ENCODE measurements around the gene PKNOX2.

PKNOX2 gene

DNA sequence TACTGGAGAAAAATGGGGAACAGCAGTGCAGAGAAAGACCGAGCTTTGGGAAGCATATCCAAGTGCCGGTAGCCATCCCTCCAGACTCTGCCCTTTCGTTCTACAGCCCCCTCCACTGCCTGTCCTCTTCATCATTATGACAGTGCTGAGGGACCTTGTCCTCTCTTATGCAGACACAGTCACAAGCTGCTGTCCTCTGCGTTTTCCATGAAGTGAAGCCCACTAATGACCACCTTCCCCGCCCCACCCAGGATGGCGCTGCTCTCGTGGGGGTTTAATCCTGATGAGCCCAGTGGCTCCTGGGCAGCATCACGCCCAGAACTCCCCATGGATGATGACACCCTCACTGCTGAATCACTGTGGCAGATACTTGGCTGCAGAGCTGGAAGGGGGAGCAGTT lies 157.7 kb downstream of the PKNOX2 start:
- TF ChIP-seq, protein P1, sequence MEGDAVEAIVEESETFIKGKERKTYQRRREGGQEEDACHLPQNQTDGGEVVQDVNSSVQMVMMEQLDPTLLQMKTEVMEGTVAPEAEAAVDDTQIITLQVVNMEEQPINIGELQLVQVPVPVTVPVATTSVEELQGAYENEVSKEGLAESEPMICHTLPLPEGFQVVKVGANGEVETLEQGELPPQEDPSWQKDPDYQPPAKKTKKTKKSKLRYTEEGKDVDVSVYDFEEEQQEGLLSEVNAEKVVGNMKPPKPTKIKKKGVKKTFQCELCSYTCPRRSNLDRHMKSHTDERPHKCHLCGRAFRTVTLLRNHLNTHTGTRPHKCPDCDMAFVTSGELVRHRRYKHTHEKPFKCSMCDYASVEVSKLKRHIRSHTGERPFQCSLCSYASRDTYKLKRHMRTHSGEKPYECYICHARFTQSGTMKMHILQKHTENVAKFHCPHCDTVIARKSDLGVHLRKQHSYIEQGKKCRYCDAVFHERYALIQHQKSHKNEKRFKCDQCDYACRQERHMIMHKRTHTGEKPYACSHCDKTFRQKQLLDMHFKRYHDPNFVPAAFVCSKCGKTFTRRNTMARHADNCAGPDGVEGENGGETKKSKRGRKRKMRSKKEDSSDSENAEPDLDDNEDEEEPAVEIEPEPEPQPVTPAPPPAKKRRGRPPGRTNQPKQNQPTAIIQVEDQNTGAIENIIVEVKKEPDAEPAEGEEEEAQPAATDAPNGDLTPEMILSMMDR (conservative IDR thresholded peaks at IDR 0.05; ENCODE audit: low read depth, low read length): no peak
- H2AFZ ChIP-seq (ENCODE audit: low read depth): no peak overlapping the region
- no peak overlapping the region for H3K9ac ChIP-seq

GRCh38 chr11:125325196-125325595 lies 160.6 kb downstream of the PKNOX2 start:
- no peaks in the 10 kb centered on the region for H4K20me1 ChIP-seq (ENCODE audit: insufficient read depth)
- H3K27ac ChIP-seq: no peak overlapping the region
- H3K4me3 ChIP-seq (IDR thresholded peaks at IDR 0.05; ENCODE audit: insufficient read depth, low read depth, low read length): no peak overlapping the region
- H3K4me2 ChIP-seq: no peak overlapping the region
- no peaks in the 10 kb centered on the region for H3K4me1 ChIP-seq (ENCODE audit: low read depth, poor library complexity, severe bottlenecking)
- H3K27me3 ChIP-seq (ENCODE audit: insufficient read depth, low read depth): no peaks in the 10 kb centered on the region
- H3K9ac ChIP-seq: no peak overlapping the region
- TF ChIP-seq, protein P1 (conservative IDR thresholded peaks at IDR 0.05; ENCODE audit: low read depth, low read length): no peak
- no peaks in the 10 kb centered on the region for H3K79me2 ChIP-seq (ENCODE audit: insufficient read depth, low read depth)
- H3K36me3 ChIP-seq (ENCODE audit: insufficient read depth): no peaks in the 10 kb centered on the region
- no peak overlapping the region for H2AFZ ChIP-seq (ENCODE audit: low read depth)

More for the DNA sequence above, 157.7 kb downstream of the PKNOX2 start:
- Histone ChIP-seq H3K27me3 (ENCODE audit: insufficient read depth, low read depth) (no peaks in the 10 kb centered on the region), H4K20me1 (ENCODE audit: insufficient read depth) (no peaks in the 10 kb centered on the region), H3K79me2 (ENCODE audit: insufficient read depth, low read depth) (no peaks in the 10 kb centered on the region), H3K4me3 (IDR thresholded peaks at IDR 0.05; ENCODE audit: insufficient read depth, low read depth, low read length) (no peak overlapping the region), H3K4me2 (no peak overlapping the region), H3K27ac (no peak overlapping the region), H3K4me1 (ENCODE audit: low read depth, poor library complexity, severe bottlenecking) (no peaks in the 10 kb centered on the region), H3K36me3 (ENCODE audit: insufficient read depth) (no peaks in the 10 kb centered on the region)

DNA sequence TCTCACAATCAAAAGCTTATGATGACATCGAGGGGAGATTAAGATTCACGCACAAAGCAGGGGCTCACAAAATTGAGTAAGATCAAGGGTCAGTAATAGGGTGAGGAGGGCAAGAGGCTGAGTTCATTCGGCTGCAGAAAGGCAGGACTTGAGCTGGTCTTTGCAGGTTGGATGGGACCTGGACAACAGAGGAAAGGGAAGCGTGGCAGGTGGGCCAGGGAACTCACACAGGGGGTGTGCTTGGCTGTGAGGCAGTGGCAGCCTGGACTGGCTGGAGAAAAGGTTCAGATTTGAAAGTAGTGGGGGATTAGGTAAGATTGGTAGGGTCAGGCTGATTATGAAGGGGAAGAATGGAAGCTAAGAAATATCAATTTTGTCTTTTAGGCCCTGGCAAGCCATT lies 161.6 kb downstream of the PKNOX2 start:
- Histone ChIP-seq H3K4me1 (ENCODE audit: low read depth, poor library complexity, severe bottlenecking) (no peaks in the 10 kb centered on the region), H3K4me3 (IDR thresholded peaks at IDR 0.05; ENCODE audit: insufficient read depth, low read depth, low read length) (no peak overlapping the region), H3K79me2 (ENCODE audit: insufficient read depth, low read depth) (no peaks in the 10 kb centered on the region), H4K20me1 (ENCODE audit: insufficient read depth) (no peaks in the 10 kb centered on the region), H3K27ac (no peak overlapping the region), H2AFZ (ENCODE audit: low read depth) (no peak overlapping the region), H3K9ac (no peak overlapping the region), H3K36me3 (ENCODE audit: insufficient read depth) (no peaks in the 10 kb centered on the region), H3K4me2 (no peak overlapping the region), H3K27me3 (ENCODE audit: insufficient read depth, low read depth) (no peaks in the 10 kb centered on the region)
- TF ChIP-seq, protein P1 (conservative IDR thresholded peaks at IDR 0.05; ENCODE audit: low read depth, low read length): no peak

GRCh38 chr11:125327518-125328224 lies 163.1 kb downstream of the PKNOX2 start:
- TF ChIP-seq, protein P1 (conservative IDR thresholded peaks at IDR 0.05; ENCODE audit: low read depth, low read length): no peak
- no peak overlapping the region for H3K4me2 ChIP-seq

More at GRCh38 chr11:125327518-125328224, 163.1 kb downstream of the PKNOX2 start:
- Histone ChIP-seq H3K79me2 (ENCODE audit: insufficient read depth, low read depth) (no peaks in the 10 kb centered on the region), H4K20me1 (ENCODE audit: insufficient read depth) (no peaks in the 10 kb centered on the region), H2AFZ (ENCODE audit: low read depth) (no peak overlapping the region), H3K27ac (no peak overlapping the region), H3K27me3 (ENCODE audit: insufficient read depth, low read depth) (no peaks in the 10 kb centered on the region), H3K36me3 (ENCODE audit: insufficient read depth) (no peaks in the 10 kb centered on the region), H3K9ac (no peak overlapping the region), H3K4me1 (ENCODE audit: low read depth, poor library complexity, severe bottlenecking) (no peaks in the 10 kb centered on the region), H3K4me3 (IDR thresholded peaks at IDR 0.05; ENCODE audit: insufficient read depth, low read depth, low read length) (no peak overlapping the region)
